ENCODE measurements around the gene HBG2. TPM values are rescaled to one million over a fixed set of nuclear protein-coding genes. Genes with fewer than 3 reads are reported as not detected.

Gene HBG2
- total RNA-seq, 1 experiment from 2014 or later = not detected

- no peaks in the 10 kb centered on the region for H3K36me3 ChIP-seq
- no peaks in the 10 kb centered on the region for H3K9me3 ChIP-seq
- DNase-seq = no peak
- H3K27me3 ChIP-seq = no peaks in the 10 kb centered on the region
- H3K4me3 ChIP-seq = no peak overlapping the region
Observed at GRCh38 chr11:5242933-5243815, 11.4 kb downstream of the HBG2 start.

GRCh38 chr11:5242208-5242607 lies 12.4 kb downstream of the HBG2 start:
- Histone ChIP-seq H3K27me3 (no peaks in the 10 kb centered on the region), H3K36me3 (no peaks in the 10 kb centered on the region), H3K4me3 (no peak overlapping the region), H3K9me3 (no peaks in the 10 kb centered on the region)
- no peak for DNase-seq

- H3K9me3 ChIP-seq = no peaks in the 10 kb centered on the region
- no peak overlapping the region for H3K4me3 ChIP-seq
- DNase-seq = no peak
- H3K27me3 ChIP-seq = no peaks in the 10 kb centered on the region
- H3K36me3 ChIP-seq = no peaks in the 10 kb centered on the region
Observed at GRCh38 chr11:5241458-5241857, 13.1 kb downstream of the HBG2 start.

GRCh38 chr11:5240458-5240857 lies 14.1 kb downstream of the HBG2 start:
- Histone ChIP-seq H3K36me3 (no peaks in the 10 kb centered on the region), H3K9me3 (no peaks in the 10 kb centered on the region), H3K27me3 (no peaks in the 10 kb centered on the region), H3K4me3 (no peak overlapping the region)
- no peak for DNase-seq

GRCh38 chr11:5240056-5240455 lies 14.5 kb downstream of the HBG2 start:
- Histone ChIP-seq H3K36me3 (no peaks in the 10 kb centered on the region), H3K27me3 (no peaks in the 10 kb centered on the region), H3K4me3 (no peak overlapping the region), H3K9me3 (no peaks in the 10 kb centered on the region)
- DNase-seq = no peak

GRCh38 chr11:5239046-5239445 lies 15.5 kb downstream of the HBG2 start:
- no peak for DNase-seq
- H3K9me3 ChIP-seq = no peaks in the 10 kb centered on the region
- no peak overlapping the region for H3K4me3 ChIP-seq
- H3K27me3 ChIP-seq = no peaks in the 10 kb centered on the region
- no peaks in the 10 kb centered on the region for H3K36me3 ChIP-seq

- no peaks in the 10 kb centered on the region for H3K27me3 ChIP-seq
Observed at GRCh38 chr11:5238486-5238885, 16.1 kb downstream of the HBG2 start.

GRCh38 chr11:5237420-5237819 lies 17.2 kb downstream of the HBG2 start:
- Histone ChIP-seq H3K36me3 (no peaks in the 10 kb centered on the region), H3K27me3 (no peaks in the 10 kb centered on the region), H3K4me3 (no peak overlapping the region), H3K9me3 (no peaks in the 10 kb centered on the region)
- DNase-seq = no peak

More at GRCh38 chr11:5238486-5238885, 16.1 kb downstream of the HBG2 start:
- DNase-seq = no peak
- H3K9me3 ChIP-seq = no peaks in the 10 kb centered on the region
- H3K36me3 ChIP-seq = no peaks in the 10 kb centered on the region
- no peak overlapping the region for H3K4me3 ChIP-seq

GRCh38 chr11:5235364-5236095 lies 19.1 kb downstream of the HBG2 start:
- no peaks in the 10 kb centered on the region for H3K36me3 ChIP-seq
- H3K4me3 ChIP-seq = no peak overlapping the region
- H3K27me3 ChIP-seq = no peaks in the 10 kb centered on the region
- DNase-seq = no peak
- H3K9me3 ChIP-seq = no peaks in the 10 kb centered on the region

- DNase-seq = no peak
- H3K36me3 ChIP-seq = no peaks in the 10 kb centered on the region
- no peaks in the 10 kb centered on the region for H3K27me3 ChIP-seq
- no peaks in the 10 kb centered on the region for H3K9me3 ChIP-seq
- H3K4me3 ChIP-seq = no peak within 1 kb of the TSS
Observed at GRCh38 chr11:5234381-5234834, 20.2 kb downstream of the HBG2 start, which contains the start of gene HBD. Gene HBD (minus strand): TSS chr11:5234483. CDS start chr11:5234433, 50 bp downstream.

GRCh38 chr11:5233307-5233706 lies 21.3 kb downstream of the HBG2 start:
- Histone ChIP-seq H3K9me3 (no peaks in the 10 kb centered on the region), H3K27me3 (no peaks in the 10 kb centered on the region), H3K4me3 (no peak overlapping the region), H3K36me3 (no peaks in the 10 kb centered on the region)
- DNase-seq = no peak

- no peaks in the 10 kb centered on the region for H3K27me3 ChIP-seq
- H3K9me3 ChIP-seq = no peaks in the 10 kb centered on the region
- H3K4me3 ChIP-seq = no peak overlapping the region
- no peak for DNase-seq
- H3K36me3 ChIP-seq = no peaks in the 10 kb centered on the region
Observed at GRCh38 chr11:5232821-5233220, 21.8 kb downstream of the HBG2 start.

- DNase-seq = no peak
- Histone ChIP-seq H3K9me3 (no peaks in the 10 kb centered on the region), H3K4me3 (no peak overlapping the region), H3K36me3 (no peaks in the 10 kb centered on the region), H3K27me3 (no peaks in the 10 kb centered on the region)
Observed at GRCh38 chr11:5232176-5232575, 22.4 kb downstream of the HBG2 start.

GRCh38 chr11:5231111-5231510 lies 23.5 kb downstream of the HBG2 start:
- H3K27me3 ChIP-seq = no peaks in the 10 kb centered on the region
- no peak overlapping the region for H3K4me3 ChIP-seq
- no peaks in the 10 kb centered on the region for H3K36me3 ChIP-seq
- H3K9me3 ChIP-seq = no peaks in the 10 kb centered on the region
- DNase-seq = no peak

GRCh38 chr11:5230266-5230665 lies 24.3 kb downstream of the HBG2 start:
- H3K36me3 ChIP-seq = no peaks in the 10 kb centered on the region
- H3K4me3 ChIP-seq = no peak overlapping the region
- no peak for DNase-seq
- H3K27me3 ChIP-seq = no peaks in the 10 kb centered on the region
- H3K9me3 ChIP-seq = no peaks in the 10 kb centered on the region

GRCh38 chr11:5229796-5230195 lies 24.8 kb downstream of the HBG2 start:
- no peaks in the 10 kb centered on the region for H3K27me3 ChIP-seq
- no peaks in the 10 kb centered on the region for H3K9me3 ChIP-seq
- no peaks in the 10 kb centered on the region for H3K36me3 ChIP-seq
- H3K4me3 ChIP-seq = no peak overlapping the region
- DNase-seq = no peak

GRCh38 chr11:5229356-5229755 lies 25.2 kb downstream of the HBG2 start:
- no peak for DNase-seq
- Histone ChIP-seq H3K9me3 (no peaks in the 10 kb centered on the region), H3K27me3 (no peaks in the 10 kb centered on the region)

More at GRCh38 chr11:5229356-5229755, 25.2 kb downstream of the HBG2 start:
- Histone ChIP-seq H3K4me3 (no peak overlapping the region), H3K36me3 (no peaks in the 10 kb centered on the region)
